Astrocyte of the spinal cord (primary cell): ENCODE measurements around the gene GABRR2.

Source experiments
- DNase-seq: peaks from one replicate; pipeline ENCODE4 v3.0.0; 2011; ENCODE audit warnings: low read depth, low spot score
- H3K4me3 ChIP-seq: 2 replicates; pipeline ENCODE4 v1.5.1; 2011; ENCODE audit warnings: low read depth, mild to moderate bottlenecking, low read length, moderate library complexity
- in situ Hi-C: cut with HindIII; loops from 2 replicates; pipeline ENCODE4 v1.10.0; 2017; ENCODE audit warnings: low sequenced_read_pairs
- TF ChIP-seq, protein P1 (sequence below): IDR thresholded peaks from 2 replicates; pipeline ENCODE4 v1.5.1; 2012; ENCODE audit warnings: low read depth, mild to moderate bottlenecking, low read length, inconsistent platforms

The GABRR2 gene

DNA sequence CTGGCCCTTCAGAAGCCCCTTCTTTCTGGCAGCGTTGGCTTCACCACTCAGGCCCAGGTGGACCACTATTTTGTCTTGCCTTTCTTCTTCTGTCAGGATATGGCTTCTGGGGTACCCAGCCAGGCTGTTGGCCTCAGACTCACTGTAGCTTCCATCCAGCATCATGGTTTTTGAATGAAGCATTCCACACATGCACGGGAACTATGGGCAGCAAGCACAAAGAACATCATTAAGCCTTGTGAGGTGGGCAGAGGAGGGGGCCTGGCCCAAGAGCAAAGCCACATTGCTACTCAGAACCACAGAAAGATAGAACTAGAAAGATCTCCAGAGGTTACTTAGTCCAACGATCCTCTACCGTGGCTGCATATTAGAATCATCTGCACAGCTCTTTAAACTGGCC lies 57.3 kb downstream of the GABRR2 start:
- in situ Hi-C loops, result no loop called here
- no peak overlapping the region for H3K4me3 ChIP-seq
- TF ChIP-seq, protein P1, sequence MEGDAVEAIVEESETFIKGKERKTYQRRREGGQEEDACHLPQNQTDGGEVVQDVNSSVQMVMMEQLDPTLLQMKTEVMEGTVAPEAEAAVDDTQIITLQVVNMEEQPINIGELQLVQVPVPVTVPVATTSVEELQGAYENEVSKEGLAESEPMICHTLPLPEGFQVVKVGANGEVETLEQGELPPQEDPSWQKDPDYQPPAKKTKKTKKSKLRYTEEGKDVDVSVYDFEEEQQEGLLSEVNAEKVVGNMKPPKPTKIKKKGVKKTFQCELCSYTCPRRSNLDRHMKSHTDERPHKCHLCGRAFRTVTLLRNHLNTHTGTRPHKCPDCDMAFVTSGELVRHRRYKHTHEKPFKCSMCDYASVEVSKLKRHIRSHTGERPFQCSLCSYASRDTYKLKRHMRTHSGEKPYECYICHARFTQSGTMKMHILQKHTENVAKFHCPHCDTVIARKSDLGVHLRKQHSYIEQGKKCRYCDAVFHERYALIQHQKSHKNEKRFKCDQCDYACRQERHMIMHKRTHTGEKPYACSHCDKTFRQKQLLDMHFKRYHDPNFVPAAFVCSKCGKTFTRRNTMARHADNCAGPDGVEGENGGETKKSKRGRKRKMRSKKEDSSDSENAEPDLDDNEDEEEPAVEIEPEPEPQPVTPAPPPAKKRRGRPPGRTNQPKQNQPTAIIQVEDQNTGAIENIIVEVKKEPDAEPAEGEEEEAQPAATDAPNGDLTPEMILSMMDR, result no peak
- no peak for DNase-seq

DNA sequence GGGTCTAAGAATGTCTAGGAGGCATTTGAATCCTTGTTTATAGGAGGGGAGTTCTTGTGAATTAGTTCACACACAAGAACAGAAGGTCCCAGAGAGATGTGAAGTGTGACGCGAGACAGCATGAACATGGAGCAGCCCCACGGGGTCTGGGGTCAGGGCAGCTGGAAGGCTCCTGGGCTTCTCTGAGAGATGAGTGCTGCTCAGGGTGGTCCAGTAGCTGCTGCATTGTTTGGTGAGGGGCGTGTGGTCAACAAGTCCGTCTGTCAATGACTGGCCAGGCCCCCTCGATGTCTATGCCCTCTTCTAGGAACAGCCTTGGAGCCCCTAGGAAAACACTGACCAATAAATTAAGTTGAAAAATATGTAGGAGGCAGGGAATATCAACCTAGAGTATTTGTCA lies 57.8 kb downstream of the GABRR2 start:
- in situ Hi-C loops, result no loop called here
- TF ChIP-seq, protein P1, result no peak
- DNase-seq, result no peak
- no peak overlapping the region for H3K4me3 ChIP-seq

DNA sequence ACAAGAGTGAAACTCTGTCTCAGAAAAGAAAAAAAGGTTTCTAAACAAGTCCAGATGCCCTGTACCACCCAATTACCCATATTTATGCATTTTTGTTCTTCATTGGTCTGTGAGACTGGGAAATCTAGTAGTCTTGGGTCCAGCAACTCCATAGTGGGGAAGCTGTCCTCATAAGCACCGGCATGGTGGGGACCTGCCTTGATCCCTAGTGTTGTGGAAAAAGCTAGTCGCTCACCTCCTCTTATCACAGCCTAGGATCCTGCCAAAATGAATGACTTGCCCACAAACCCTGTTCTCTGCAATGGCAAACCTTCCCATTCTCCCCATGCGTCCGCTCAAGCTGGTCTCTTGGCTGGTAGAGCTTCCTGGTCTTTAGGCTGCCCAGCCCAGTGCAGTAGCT lies 59.7 kb downstream of the GABRR2 start:
- DNase-seq, result no peak
- TF ChIP-seq, protein P1, result no peak
- no peak overlapping the region for H3K4me3 ChIP-seq
- in situ Hi-C loops, result no loop called here

DNA sequence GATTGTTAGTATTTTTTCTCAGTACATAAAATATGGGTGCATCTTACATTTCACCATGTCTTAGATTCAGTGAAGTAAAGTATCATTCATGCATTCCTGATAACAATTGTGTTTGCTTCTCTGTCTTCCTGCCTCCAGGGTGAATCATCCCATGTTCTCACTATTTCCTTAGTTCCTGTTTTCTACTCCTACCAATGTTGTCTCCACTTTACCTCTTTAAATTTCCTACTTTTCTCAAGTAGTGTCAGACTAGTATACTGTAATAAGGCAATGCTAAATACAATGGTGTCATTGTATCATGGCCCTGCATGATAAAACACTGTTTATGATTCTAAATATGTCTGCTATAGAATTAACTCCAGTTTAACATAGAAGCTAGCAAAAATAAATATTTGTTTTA lies 60.5 kb downstream of the GABRR2 start:
- H3K4me3 ChIP-seq, result no peak overlapping the region
- TF ChIP-seq, protein P1, result no peak
- DNase-seq, result no peak
- in situ Hi-C loops, result no loop called here

DNA sequence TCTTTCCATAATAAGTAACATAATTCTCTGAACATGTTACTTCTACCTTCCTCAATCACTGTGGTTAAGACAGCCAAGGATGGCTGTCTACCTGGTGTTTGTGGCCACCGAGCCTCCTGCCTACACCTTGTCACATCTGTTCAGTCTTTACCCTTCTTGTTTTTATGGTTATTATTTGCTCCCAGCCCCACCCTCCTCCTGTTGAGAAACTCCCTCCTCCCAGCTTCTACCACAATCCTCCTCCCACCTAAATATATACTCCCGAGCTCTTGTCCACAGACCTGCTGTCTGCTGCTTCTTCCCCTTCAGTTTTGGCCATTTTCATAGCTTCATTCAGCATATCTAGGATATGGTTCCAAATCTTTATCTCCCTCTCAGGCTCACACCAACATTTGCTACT lies 62.2 kb downstream of the GABRR2 start:
- no peak for DNase-seq
- TF ChIP-seq, protein P1, result no peak
- no peak overlapping the region for H3K4me3 ChIP-seq
- in situ Hi-C loops, result no loop called here

DNA sequence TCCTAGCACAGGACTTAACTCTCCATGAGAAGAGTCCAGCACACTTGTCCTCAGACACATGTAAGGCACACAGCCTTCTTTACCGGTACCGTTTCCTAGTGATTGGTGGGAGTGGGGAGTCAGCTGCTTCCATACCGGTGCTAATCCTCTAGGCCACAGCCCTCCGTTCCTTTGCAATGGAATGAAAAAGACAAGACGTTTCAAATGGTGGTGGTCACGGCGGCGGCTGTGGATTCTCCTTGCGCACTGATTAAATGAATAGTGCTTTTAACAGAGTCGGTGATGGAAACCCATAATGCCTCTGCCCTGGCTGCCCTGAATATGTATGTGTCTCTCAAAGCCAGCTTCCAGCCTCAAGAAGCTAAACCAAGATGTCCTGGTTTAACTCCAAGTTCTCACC lies 63.1 kb downstream of the GABRR2 start:
- TF ChIP-seq, protein P1, result no peak
- no peak overlapping the region for H3K4me3 ChIP-seq
- in situ Hi-C loops, result no loop called here
- no peak for DNase-seq

DNA sequence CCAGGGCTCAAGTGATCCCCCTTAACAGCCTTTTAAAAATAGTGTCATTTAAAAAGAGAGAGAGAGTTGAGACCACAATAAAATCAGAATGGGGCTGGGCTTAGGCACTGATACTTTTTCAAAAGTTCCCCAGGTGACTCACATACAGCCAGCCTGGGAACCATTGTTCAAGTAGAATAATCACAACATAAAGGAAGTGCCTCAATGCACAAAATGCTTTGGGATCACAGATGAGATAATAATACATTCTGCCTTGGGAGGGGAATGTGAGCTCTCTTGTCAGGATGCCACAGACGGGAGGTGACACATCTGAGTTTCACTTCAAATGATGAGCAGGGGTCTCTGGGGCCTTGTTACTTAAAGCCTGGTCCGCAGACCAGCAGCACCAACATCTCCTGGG lies 63.9 kb downstream of the GABRR2 start:
- TF ChIP-seq, protein P1, result no peak
- in situ Hi-C loops, result no loop called here
- no peak overlapping the region for H3K4me3 ChIP-seq
- no peak for DNase-seq
